Naive B cell (primary cell): Measurements from ENCODE around the gene MTHFD1L. TPM values are rescaled to one million over a fixed set of nuclear protein-coding genes. Genes with fewer than 3 reads are reported as not detected.

Experiments used
- ATAC-seq, 2 donors: fragments of 150-1000 bp; cut with Tn5 transposase; 2 replicates each; pipeline ENCODE4 v1.10.0; 2021; ENCODE audit warnings: low read depth in 2 of 2, mild to moderate bottlenecking in 2 of 2, moderate library complexity in 2 of 2
- DNase-seq: peaks from one replicate; pipeline ENCODE4 v3.0.0; 2022
- H3K27ac Mint-ChIP-seq, 6 donors: one replicate each; pipeline ENCODE4 v1.8.0; 2020 to 2022; ENCODE audit warnings: mild to moderate bottlenecking in 6 of 6, mixed read lengths in 6 of 6, moderate library complexity in 5 of 6, inconsistent platforms in 2 of 6
- H3K27me3 Mint-ChIP-seq, 3 donors: one replicate each; pipeline ENCODE4 v1.8.0; 2021 to 2022; ENCODE audit warnings: mixed read lengths in 3 of 3, mild to moderate bottlenecking in 1 of 3
- H3K36me3 Mint-ChIP-seq, 2 donors: one replicate each; pipeline ENCODE4 v1.8.0; 2020 to 2022; ENCODE audit warnings: mixed read lengths in 2 of 2, inconsistent platforms in 1 of 2, mild to moderate bottlenecking in 1 of 2
- H3K4me1 Mint-ChIP-seq, 3 donors: one replicate each; pipeline ENCODE4 v1.8.0; 2020 to 2022; ENCODE audit warnings: mixed read lengths in 3 of 3, inconsistent platforms in 1 of 3, mild to moderate bottlenecking in 1 of 3, moderate library complexity in 1 of 3
- H3K4me3 Mint-ChIP-seq, 8 donors: one replicate each; pipeline ENCODE4 v1.8.0; 2020 to 2022; ENCODE audit warnings: mild to moderate bottlenecking in 8 of 8, mixed read lengths in 8 of 8, moderate library complexity in 8 of 8, inconsistent platforms in 2 of 8
- H3K9me3 Mint-ChIP-seq, 7 donors: one replicate each; pipeline ENCODE4 v1.8.0; 2020 to 2022; ENCODE audit warnings: mixed read lengths in 7 of 7, mild to moderate bottlenecking in 5 of 7, inconsistent platforms in 2 of 7, moderate library complexity in 1 of 7
- polyA plus RNA-seq, 6 donors: library from polyadenylated mRNA; unstranded; fragments of 300-500 nt; fragmentation: Illumina TruSeq; gene quantifications; one replicate each; pipeline ENCODE4 v1.2.3, GENCODE V29; 2021; ENCODE audit warnings: low read depth in 6 of 6

MTHFD1L gene
- polyA plus RNA-seq, 6 donors from 2014 or later: 0.45 to 2.5 (median 1.5) TPM

DNA sequence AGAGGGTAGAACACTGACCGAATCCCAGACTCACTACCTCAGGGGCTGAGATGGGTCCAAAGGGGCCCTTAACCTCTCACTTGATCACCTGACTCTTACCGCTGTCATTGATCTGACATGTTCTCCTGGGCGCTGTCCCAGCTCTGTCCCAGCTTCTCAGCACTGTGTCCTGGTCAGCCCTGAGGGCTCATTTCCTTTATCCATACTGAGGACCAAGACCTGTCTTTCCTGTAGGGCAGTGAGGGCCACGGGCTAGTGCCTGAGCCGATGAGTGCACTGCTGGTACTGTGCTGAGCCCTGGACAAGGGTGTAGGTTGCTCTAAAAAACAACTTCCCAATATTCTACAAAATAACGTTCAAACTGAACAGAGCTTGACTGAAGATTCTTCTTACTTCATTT is 131.5 kb downstream of the MTHFD1L start:
- Mint-ChIP-seq H3K36me3 (peaks cover 19 to 29% of the 10 kb centered on the region in 2 donors), H3K4me3 (no peak overlapping the region), H3K4me1 (no peaks in the 10 kb centered on the region), H3K27me3 (no peaks in the 10 kb centered on the region), H3K9me3 (peaks cover 0 to 8% (median 0%) of the 10 kb centered on the region in 7 donors), H3K27ac (no peak overlapping the region)
- no peak for ATAC-seq
- no peak for DNase-seq

GRCh38 chr6:150999107-150999506 is 133.6 kb downstream of the MTHFD1L start:
- DNase-seq: no peak
- Mint-ChIP-seq H3K36me3 (peaks cover 5 to 13% of the 10 kb centered on the region in 2 donors), H3K27me3 (no peaks in the 10 kb centered on the region), H3K9me3 (peaks cover 0 to 1% (median 0%) of the 10 kb centered on the region in 7 donors), H3K4me3 (no peak overlapping the region), H3K4me1 (no peaks in the 10 kb centered on the region), H3K27ac (no peak overlapping the region)
- ATAC-seq: no peak

GRCh38 chr6:150999576-150999975 is 134.1 kb downstream of the MTHFD1L start:
- peaks cover under 1 to 8% of the 10 kb centered on the region in 2 donors for H3K36me3 Mint-ChIP-seq
- H3K27ac Mint-ChIP-seq: no peak overlapping the region
- ATAC-seq: no peak
- no peaks in the 10 kb centered on the region for H3K9me3 Mint-ChIP-seq
- H3K4me1 Mint-ChIP-seq: no peaks in the 10 kb centered on the region
- H3K27me3 Mint-ChIP-seq: no peaks in the 10 kb centered on the region
- no peak for DNase-seq
- no peak overlapping the region for H3K4me3 Mint-ChIP-seq

- H3K27me3 Mint-ChIP-seq: no peaks in the 10 kb centered on the region
- peak overlapping the region in 2 of 6 donors; percentile 63 to 81 for H3K27ac Mint-ChIP-seq
- H3K4me3 Mint-ChIP-seq: no peak overlapping the region
- ATAC-seq (no peak), DNase-seq (no peak)
- H3K9me3 Mint-ChIP-seq: no peaks in the 10 kb centered on the region
- peaks cover 0 to 1% of the 10 kb centered on the region in 2 donors for H3K36me3 Mint-ChIP-seq
- H3K4me1 Mint-ChIP-seq: no peaks in the 10 kb centered on the region
Measured at GRCh38 chr6:151001387-151002056, 136.0 kb downstream of the MTHFD1L start.

GRCh38 chr6:151002057-151002450 is 136.6 kb downstream of the MTHFD1L start:
- Mint-ChIP-seq H3K27ac (no peak overlapping the region), H3K36me3 (no peaks in the 10 kb centered on the region), H3K4me1 (no peaks in the 10 kb centered on the region), H3K27me3 (no peaks in the 10 kb centered on the region), H3K4me3 (no peak overlapping the region), H3K9me3 (no peaks in the 10 kb centered on the region)
- DNase-seq (no peak), ATAC-seq (no peak)

- H3K36me3 Mint-ChIP-seq: no peaks in the 10 kb centered on the region
- no peak overlapping the region for H3K4me3 Mint-ChIP-seq
- H3K27ac Mint-ChIP-seq: peak overlapping the region in 1 of 6 donors; percentile 51
- no peak for ATAC-seq
- H3K27me3 Mint-ChIP-seq: no peaks in the 10 kb centered on the region
- DNase-seq: no peak
- H3K4me1 Mint-ChIP-seq: no peaks in the 10 kb centered on the region
- H3K9me3 Mint-ChIP-seq: no peaks in the 10 kb centered on the region
Measured at GRCh38 chr6:151002491-151002935, 137.0 kb downstream of the MTHFD1L start.

DNA sequence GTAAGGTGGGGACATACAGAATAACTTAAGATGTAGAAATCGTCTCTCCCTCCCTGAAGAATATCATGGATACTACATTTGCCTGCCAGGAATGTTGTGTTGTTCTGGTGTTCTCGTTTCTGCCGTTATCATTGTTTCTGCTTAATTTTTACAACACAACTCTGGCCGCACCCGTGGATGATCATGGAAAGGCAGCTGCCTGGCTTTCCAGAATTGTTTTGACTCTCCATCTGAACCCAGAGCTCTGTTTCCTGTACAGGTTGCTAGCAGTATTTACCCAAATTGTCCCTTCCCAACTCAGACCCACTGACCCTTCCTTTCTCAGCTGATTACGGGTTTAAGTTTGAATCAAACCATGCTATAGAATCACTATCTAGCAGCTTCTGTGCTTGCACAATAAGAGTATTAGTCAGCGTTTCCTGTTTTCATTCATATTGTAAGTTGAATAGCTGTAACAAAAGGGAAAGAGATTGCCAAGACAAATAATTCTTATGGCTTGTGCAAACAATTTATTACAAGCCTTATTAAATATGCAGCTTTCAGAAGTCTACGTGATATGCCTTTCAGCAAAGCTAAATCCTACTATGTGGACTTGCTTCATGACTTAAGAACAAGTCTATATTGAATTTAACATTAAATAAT is 139.0 kb downstream of the MTHFD1L start:
- Mint-ChIP-seq H3K4me1 (no peaks in the 10 kb centered on the region), H3K27me3 (no peaks in the 10 kb centered on the region), H3K27ac (peak overlapping the region in 3 of 6 donors; percentile 8 to 39 (median 22)), H3K9me3 (no peaks in the 10 kb centered on the region), H3K36me3 (no peaks in the 10 kb centered on the region), H3K4me3 (no peak overlapping the region)
- DNase-seq (no peak), ATAC-seq (no peak)

GRCh38 chr6:151005164-151005563 is 139.7 kb downstream of the MTHFD1L start:
- Mint-ChIP-seq H3K36me3 (no peaks in the 10 kb centered on the region), H3K9me3 (no peaks in the 10 kb centered on the region), H3K27me3 (no peaks in the 10 kb centered on the region), H3K4me1 (no peaks in the 10 kb centered on the region), H3K4me3 (no peak overlapping the region), H3K27ac (peak overlapping the region in 1 of 6 donors; percentile 39)
- no peak for DNase-seq
- no peak for ATAC-seq

DNA sequence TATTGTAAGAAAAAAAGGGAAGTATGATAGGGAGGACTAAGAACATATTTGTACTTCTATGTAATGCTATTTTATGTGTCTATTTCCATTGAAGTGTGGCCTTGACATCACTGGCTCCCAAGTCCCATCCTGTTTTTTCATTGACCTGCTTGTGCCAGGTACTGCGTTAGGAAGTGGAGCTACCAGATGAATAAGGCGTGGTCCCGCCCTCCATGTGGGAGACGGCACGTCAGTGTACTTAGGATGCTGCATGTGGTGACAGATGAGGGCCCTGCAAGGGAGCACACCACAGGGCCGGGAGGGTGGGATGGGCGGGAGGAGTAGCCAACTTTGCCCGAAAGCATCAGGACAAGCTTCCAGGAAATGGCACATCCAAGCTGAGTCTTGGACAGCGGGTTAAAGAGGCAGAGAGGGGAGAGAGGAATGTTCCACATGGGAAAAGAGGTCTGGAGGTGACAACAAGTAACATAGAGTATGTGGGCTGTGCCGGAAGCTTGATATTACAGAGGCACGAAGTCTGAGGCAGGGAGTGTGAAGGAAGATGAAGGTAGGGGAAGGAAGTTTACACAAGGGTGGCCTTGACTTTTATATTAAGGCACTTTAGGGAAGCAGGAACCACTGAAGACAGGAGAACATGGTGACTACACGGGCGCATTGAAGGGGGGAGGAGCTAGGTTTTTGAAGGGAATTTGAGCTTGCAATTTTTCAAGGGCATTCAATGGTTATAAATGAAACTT is 140.6 kb downstream of the MTHFD1L start:
- ATAC-seq: no peak
- Mint-ChIP-seq H3K4me3 (no peak overlapping the region), H3K27ac (peak overlapping the region in 1 of 6 donors; percentile 74), H3K27me3 (no peaks in the 10 kb centered on the region), H3K4me1 (no peaks in the 10 kb centered on the region), H3K9me3 (no peaks in the 10 kb centered on the region), H3K36me3 (no peaks in the 10 kb centered on the region)
- DNase-seq: no peak

DNA sequence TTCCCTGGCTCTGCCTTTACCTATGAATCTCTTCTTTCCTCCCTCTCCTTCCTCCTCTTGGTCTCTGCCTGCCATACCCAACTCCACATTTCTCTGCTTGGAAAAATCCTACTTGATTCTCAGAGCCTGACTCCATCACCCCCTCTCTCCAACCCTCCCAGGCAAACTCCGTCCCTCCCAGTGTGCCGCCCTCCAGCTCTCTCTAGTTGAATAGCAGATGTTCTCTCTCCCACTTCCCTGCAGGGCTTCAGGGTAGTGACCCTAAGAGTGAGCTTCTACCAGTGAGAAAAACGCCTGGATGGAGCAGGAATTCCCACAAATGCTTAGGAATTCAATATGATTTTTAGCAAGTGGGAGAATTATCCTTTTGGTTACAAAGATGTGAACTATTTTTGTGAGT is 141.6 kb downstream of the MTHFD1L start:
- Mint-ChIP-seq H3K4me3 (peak overlapping the region in 1 of 8 donors; percentile 61), H3K27ac (no peak overlapping the region), H3K36me3 (no peaks in the 10 kb centered on the region), H3K4me1 (no peaks in the 10 kb centered on the region), H3K27me3 (no peaks in the 10 kb centered on the region), H3K9me3 (no peaks in the 10 kb centered on the region)
- DNase-seq (no peak), ATAC-seq (no peak)

DNA sequence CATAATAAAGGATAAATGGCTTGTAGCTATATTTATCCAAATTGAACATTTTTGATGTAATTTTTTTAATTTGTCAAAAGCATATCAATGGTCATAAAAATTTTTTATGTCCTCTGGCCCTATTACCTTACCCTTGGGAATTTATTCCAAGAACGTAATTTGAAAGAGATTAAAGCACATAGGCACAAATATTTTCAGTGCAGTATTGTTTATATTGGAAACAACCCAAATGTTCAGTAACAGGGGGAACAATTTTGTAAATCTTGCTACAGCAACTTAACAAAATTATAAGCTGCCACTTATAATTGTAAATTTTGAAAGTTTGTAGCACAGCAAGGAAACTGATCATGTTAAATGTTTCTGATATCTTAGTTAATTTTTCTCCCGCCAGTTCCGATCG is 142.4 kb downstream of the MTHFD1L start:
- H3K9me3 Mint-ChIP-seq: no peaks in the 10 kb centered on the region
- H3K36me3 Mint-ChIP-seq: no peaks in the 10 kb centered on the region

DNA sequence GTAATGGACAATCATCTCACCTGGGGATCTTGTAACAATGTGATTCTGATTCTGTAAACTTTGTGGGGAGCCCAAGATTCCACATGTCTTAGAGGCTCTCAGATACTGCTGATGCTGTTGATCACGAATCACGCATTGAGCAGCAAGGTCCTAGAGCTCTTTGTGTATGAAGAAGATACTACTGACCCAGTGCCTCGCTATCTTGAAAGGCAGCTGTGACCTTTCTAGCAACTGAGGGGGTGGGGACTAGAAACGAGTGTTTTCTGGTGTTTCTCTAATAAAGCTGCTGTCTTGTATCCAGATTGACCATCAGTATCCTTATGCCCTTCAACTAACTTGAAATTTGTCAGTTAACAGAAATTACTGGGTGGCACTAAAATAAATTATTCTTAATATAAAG is 142.9 kb downstream of the MTHFD1L start:
- no peak for DNase-seq
- ATAC-seq: no peak
- Mint-ChIP-seq H3K27ac (peak overlapping the region in 1 of 6 donors; percentile 42), H3K27me3 (no peaks in the 10 kb centered on the region), H3K4me1 (no peaks in the 10 kb centered on the region), H3K9me3 (no peaks in the 10 kb centered on the region), H3K4me3 (no peak overlapping the region), H3K36me3 (no peaks in the 10 kb centered on the region)

More for the DNA sequence above, 142.4 kb downstream of the MTHFD1L start:
- ATAC-seq (no peak), DNase-seq (no peak)
- Mint-ChIP-seq H3K27ac (no peak overlapping the region), H3K4me3 (no peak overlapping the region), H3K4me1 (no peaks in the 10 kb centered on the region), H3K27me3 (no peaks in the 10 kb centered on the region)

- no peak for ATAC-seq
- Mint-ChIP-seq H3K36me3 (no peaks in the 10 kb centered on the region), H3K9me3 (no peaks in the 10 kb centered on the region), H3K27ac (no peak overlapping the region), H3K27me3 (no peaks in the 10 kb centered on the region), H3K4me3 (no peak overlapping the region), H3K4me1 (peaks cover 3 to 4% (median 3%) of the 10 kb centered on the region in 3 donors)
- no peak for DNase-seq
Measured at GRCh38 chr6:151009576-151009975, 144.1 kb downstream of the MTHFD1L start.

- DNase-seq: no peak
- H3K36me3 Mint-ChIP-seq: peaks cover 0 to 1% of the 10 kb centered on the region in 2 donors
- H3K4me1 Mint-ChIP-seq: peaks cover 3 to 8% (median 5%) of the 10 kb centered on the region in 3 donors
- ATAC-seq: no peak
- H3K27me3 Mint-ChIP-seq: no peaks in the 10 kb centered on the region
- H3K4me3 Mint-ChIP-seq: no peak overlapping the region
- no peak overlapping the region for H3K27ac Mint-ChIP-seq
- H3K9me3 Mint-ChIP-seq: no peaks in the 10 kb centered on the region
Measured at GRCh38 chr6:151010071-151010470, 144.6 kb downstream of the MTHFD1L start.
